ENCODE measurements around the gene YAP1.

- TF ChIP-seq POLR2A (IDR thresholded peaks at IDR 0.05), result no peak
- TF ChIP-seq, protein P1, sequence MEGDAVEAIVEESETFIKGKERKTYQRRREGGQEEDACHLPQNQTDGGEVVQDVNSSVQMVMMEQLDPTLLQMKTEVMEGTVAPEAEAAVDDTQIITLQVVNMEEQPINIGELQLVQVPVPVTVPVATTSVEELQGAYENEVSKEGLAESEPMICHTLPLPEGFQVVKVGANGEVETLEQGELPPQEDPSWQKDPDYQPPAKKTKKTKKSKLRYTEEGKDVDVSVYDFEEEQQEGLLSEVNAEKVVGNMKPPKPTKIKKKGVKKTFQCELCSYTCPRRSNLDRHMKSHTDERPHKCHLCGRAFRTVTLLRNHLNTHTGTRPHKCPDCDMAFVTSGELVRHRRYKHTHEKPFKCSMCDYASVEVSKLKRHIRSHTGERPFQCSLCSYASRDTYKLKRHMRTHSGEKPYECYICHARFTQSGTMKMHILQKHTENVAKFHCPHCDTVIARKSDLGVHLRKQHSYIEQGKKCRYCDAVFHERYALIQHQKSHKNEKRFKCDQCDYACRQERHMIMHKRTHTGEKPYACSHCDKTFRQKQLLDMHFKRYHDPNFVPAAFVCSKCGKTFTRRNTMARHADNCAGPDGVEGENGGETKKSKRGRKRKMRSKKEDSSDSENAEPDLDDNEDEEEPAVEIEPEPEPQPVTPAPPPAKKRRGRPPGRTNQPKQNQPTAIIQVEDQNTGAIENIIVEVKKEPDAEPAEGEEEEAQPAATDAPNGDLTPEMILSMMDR (IDR thresholded peaks at IDR 0.05), result no peak
Measured at GRCh38 chr11:102226702-102227490, 116.6 kb downstream of the YAP1 start.
